NCI-H524 (cell line): ENCODE results near the gene HSH2D.
"Not testable (repeated sequence)": the region's sequence is repeated elsewhere in the genome, so short reads cannot be mapped to it uniquely, and the experiment has no call there.

Experiments
- DNase-seq, 2 experiments: peaks; one replicate each; lab custom pipeline; 2025; lab: John Stamatoyannopoulos, UW

HSH2D gene

GRCh38 chr19:16155128-16155527 is 11.6 kb downstream of the HSH2D start:
- DNase-seq = no peak

GRCh38 chr19:16156904-16157303 is 13.4 kb downstream of the HSH2D start:
- DNase-seq = no peak

GRCh38 chr19:16157601-16158000 is 14.1 kb downstream of the HSH2D start:
- DNase-seq = no peak

- no peak for DNase-seq
Measured at GRCh38 chr19:16159655-16160054, 16.2 kb downstream of the HSH2D start.

DNA sequence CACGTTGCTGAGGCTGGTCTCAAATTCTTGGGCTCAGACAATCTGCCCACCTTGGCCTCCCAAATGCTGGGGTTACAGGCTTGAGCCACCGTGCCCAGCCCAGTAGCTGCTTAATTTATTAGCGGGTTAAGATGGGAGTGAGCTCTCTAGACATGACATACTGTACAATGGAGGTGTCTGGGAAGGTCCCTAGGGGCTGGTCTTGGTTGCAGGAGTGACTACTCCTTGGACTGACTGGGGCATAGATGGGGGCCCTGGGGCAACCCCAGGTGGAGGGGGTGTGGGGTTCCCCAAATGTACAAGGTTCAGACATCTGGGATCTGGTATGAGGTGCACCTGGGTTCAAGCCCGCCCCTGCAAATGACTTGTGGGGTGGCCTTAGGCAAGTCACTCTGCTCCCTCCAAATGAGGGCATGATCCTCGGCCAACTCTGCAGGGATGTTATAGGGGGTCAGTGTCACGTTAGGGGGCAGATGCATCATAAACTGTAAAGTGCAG is 17.0 kb downstream of the HSH2D start:
- DNase-seq = no peak

DNA sequence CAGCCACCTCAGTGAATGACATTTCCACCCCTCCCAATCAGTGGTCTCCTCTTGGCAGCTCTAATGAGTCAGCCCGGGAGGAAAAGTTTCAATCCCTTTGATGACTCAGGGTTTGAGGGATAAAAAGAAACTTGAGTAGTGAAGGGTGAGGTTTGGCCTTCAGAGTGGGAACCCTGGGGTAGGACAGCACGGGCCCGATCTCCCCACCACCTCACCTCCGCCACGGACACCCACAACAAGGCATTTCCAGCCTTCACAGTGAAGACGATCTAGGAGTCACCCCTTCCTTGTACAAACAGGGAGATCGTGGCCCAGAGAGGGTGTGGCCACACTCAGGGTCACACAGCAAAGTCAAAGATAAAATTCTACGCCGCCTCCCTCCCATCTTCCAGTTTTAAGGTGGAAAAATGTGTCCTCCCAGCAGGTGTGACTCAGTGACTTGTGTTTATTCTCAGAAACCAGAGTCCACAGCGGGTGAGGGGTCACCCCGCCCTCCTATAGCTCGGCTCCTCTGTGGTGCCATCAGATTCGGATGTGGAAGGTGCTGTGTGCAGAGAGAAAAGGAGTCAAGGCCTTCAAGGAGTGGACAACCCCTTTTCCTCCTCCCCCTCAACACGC is 17.6 kb downstream of the HSH2D start:
- DNase-seq = no peak

DNA sequence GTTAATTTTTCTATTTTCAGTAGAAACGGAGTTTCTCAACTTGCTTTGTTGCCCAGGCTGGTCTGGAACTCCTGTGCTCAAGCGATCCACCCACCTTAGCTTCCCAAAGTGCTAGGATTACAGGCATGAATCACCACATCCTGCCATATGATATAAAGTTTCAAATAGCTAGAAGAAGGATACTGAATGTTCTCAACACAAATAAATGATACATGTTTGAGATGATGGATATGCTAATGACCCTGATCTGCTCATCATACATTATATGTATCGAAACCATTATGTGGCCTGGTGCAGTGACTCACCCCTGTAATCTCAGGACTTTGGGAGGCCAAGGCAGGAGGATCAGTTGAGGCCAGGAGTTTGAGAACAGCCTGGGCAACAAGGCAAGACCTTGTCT is 18.4 kb downstream of the HSH2D start:
- DNase-seq = no peak

DNA sequence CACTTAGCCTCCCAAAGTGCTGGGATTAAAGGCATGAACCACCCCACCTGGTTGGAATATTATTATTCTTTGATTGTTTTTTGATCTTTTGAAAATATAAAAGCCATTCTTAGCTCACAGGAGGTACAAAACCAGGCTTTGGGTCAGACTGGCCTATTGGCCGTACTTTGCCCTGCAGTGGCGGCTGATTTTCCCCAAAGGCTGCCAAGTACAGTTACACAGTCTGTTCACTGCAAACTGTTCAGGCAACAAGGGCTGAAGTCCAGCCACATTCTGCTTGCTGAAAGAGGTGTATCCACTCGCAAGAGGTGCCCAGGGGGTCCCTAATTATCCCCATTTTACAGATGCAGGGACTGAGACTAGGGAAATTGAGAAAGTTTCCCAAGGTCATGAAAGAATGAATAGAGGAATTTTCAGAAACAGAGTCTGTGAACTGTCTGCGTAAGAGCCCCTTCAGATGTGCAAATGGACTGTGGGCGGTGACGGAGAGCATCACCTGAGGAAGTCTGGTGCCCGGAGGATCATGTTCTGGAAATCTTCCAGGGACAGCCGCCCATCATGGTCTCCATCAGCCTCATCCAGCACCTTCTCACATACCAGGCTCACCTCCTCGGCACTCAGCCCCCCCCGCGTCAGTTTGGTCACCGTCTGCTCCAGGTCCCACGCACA is 20.9 kb downstream of the HSH2D start:
- no peak for DNase-seq

GRCh38 chr19:16166417-16166816 is 22.9 kb downstream of the HSH2D start:
- DNase-seq = no peak

GRCh38 chr19:16167055-16167454 is 23.6 kb downstream of the HSH2D start:
- DNase-seq = no peak

- DNase-seq = no peak
Measured at GRCh38 chr19:16168465-16169081, 25.1 kb downstream of the HSH2D start.

- DNase-seq = no peak
Measured at GRCh38 chr19:16170134-16170533, 26.6 kb downstream of the HSH2D start.

DNA sequence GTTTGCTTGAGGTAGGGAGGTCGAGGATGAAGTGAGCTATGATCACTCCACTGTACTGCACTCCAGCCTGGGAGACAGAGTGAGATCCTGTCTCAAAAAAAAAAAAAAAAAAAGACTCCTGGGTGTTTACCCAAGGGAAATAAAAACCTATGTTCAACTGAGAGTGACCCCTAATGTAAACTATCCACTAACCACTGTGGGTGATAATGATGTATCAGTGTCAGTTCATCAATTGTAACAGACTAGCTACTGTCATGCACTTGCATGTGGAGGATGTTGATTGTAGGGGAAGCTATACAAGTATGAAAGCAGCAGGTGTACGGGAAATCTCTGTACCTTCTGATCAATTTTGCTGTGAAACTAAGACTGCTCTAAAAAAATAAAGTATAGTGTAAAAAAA is 32.5 kb downstream of the HSH2D start:
- DNase-seq = no peak

DNA sequence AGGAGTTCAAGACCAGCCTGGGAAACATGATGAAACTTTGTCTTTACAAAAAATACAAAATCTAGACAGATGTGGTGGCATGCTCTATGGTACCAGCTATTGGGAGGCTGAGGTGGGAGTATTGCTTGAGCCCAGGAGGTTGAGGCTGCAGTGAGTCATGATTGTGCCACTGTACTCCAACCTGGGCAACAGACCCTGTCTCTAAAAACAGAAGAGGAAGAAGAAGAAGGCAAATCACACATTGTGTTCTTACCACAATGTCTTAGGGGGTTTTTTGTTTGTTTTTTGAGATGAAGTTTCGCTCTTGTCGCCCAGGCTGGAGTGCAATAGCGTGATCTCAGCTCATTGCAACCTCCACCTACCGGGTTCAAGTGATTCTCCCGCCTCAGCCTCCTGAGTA is 35.4 kb downstream of the HSH2D start:
- DNase-seq = not testable (repeated sequence)

DNA sequence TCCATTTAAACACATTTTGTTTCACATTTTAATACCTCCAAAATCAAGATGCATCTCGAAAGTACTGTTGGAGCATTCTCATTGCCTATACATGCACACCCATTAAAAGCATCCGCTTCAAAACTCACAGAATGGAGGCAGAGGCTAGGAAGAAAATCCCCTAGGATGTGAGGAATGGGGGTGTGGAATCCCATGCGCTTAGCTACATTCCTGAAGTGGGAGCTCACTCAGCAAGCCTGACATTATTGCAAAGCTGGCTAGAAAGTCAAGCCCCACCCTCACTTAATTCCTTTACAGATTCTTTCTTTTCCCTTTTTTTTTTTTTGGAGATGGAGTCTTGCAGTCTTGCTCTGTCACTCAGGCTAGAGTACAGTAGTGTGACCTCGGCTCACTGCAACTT is 37.1 kb downstream of the HSH2D start:
- DNase-seq = peak in 1 of 2 experiments; percentile 7

DNA sequence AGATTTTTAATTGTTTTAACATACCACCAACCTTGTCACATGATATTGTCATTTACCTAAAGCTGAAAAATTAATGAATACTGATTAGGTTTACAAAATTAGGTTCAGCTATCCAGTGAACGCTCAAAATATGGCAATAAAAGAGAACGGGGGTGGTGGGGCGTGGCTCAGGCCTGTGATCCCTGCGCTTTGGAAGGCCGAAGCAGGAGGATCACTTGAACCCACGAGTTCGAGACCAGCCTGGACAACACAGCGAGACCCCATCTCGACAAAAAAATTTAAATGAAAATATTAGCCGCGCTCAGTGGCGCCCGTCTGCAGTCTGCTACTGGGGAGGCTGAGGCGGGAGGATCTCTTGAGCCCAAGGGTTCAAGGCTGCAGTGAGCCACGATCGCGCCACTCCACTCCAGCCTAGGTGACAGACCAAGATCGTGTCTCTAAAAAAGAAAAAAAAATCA is 41.2 kb downstream of the HSH2D start:
- no peak for DNase-seq

DNA sequence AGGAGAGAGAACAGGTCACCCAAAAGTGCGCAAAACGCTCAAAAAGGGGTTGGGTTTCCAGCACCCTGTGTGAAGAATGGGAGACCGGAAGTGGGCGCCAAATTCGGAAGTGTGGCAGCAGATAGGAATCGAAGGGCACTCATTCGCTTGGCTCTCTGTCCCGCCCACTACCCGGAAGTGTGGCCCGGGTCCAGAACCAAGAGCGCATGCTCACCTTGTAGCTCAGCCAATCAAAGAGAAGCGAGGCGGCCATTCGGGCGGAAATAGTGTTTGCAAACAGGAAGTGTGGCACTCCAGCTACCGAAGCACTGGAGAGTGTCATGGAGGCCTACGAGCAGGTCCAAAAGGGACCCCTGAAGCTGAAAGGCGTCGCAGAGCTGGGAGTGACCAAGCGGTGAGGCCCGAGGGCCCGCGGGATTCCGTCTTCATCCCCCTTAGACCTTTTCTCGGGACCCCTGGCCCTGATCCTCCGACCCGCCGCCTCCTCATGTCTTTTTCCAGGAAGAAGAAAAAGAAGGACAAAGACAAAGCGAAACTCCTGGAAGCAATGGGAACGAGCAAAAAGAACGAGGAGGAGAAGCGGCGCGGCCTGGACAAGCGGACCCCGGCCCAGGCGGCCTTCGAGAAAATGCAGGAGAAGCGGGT is 41.8 kb downstream of the HSH2D start, which contains the start of gene FAM32A:
FAM32A (plus strand) TSS at position 288 of the 645 bp plus-strand sequence; CDS start at position 321, 33 bp downstream.
- peak; percentile 99 to 100 for DNase-seq

GRCh38 chr19:16185768-16186123 is 42.3 kb downstream of the HSH2D start:
- peak; percentile 36 to 65 for DNase-seq

GRCh38 chr19:16188521-16188920 is 45.0 kb downstream of the HSH2D start:
- DNase-seq = no peak

DNA sequence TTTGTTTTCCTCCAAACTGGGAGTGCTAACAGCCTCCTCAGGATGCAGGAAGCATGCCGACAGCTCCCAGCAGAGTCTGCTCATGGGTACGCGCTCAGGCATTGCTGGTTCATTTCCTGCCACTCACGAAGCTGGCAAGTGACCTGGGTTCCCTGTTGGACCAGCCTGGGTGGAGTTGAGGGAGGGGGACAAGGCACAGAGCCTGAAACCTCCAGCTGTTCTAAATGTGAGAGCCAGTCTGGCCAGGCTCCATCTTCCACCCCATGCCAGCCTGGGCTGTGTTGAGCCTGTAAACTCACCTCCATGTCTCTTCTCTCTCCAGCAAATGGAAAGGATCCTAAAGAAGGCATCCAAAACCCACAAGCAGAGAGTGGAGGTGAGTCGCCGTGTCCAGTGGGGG is 46.7 kb downstream of the HSH2D start:
- no peak for DNase-seq

GRCh38 chr19:16190736-16191135 is 47.3 kb downstream of the HSH2D start:
- DNase-seq = no peak

GRCh38 chr19:16191216-16191908 is 47.9 kb downstream of the HSH2D start:
- DNase-seq = no peak
